Spleen (tissue), 11 donors: ENCODE measurements around the gene VGLL4. TPM values are rescaled to one million over a fixed set of nuclear protein-coding genes. Genes with fewer than 3 reads are reported as not detected.

ENCODE experiments used
- DNase-seq: peaks from one replicate; pipeline ENCODE4 v3.0.0-alpha.2; 2020
- H3K27ac ChIP-seq, 8 donors: fragments of 200-600 bp; sonication (generic) in 7 of 8; 1 replicate in 4 of 8; 2 replicates in 4 of 8; pipeline versions ENCODE4 v1.5.0 to v1.8.0; 2016 to 2021; ENCODE audit warnings: inconsistent platforms in 4 of 8, mild to moderate bottlenecking in 4 of 8, moderate library complexity in 1 of 8
- H3K27me3 ChIP-seq, 7 donors: fragments of 200-600 bp; sonication (generic) in 6 of 7; replicated peaks in 1 of 7; 1 replicate in 4 of 7; 2 replicates in 3 of 7; pipeline versions ENCODE4 v1.5.0 to v1.8.0; 2016 to 2021; ENCODE audit warnings: inconsistent platforms in 3 of 7, mild to moderate bottlenecking in 1 of 7
- H3K36me3 ChIP-seq, 6 donors: fragments of 200-600 bp; sonication (generic) in 5 of 6; 1 replicate in 4 of 6; 2 replicates in 2 of 6; pipeline versions ENCODE4 v1.5.0 to v1.8.0; 2016 to 2021; ENCODE audit warnings: inconsistent platforms in 2 of 6
- H3K4me1 ChIP-seq, 6 donors: fragments of 200-600 bp; sonication (generic) in 5 of 6; 1 replicate in 3 of 6; 2 replicates in 3 of 6; pipeline versions ENCODE4 v1.5.0 to v1.8.0; 2016 to 2021; ENCODE audit warnings: inconsistent platforms in 3 of 6
- H3K4me3 ChIP-seq, 8 donors: fragments of 200-600 bp; sonication (generic) in 7 of 8; 1 replicate in 4 of 8; 2 replicates in 4 of 8; pipeline versions ENCODE4 v1.5.0 to v1.8.0; 2016 to 2021; ENCODE audit warnings: inconsistent platforms in 4 of 8, mild to moderate bottlenecking in 4 of 8, moderate library complexity in 2 of 8
- H3K9me3 ChIP-seq, 8 donors: fragments of 200-600 bp; sonication (generic) in 7 of 8; 1 replicate in 4 of 8; 2 replicates in 4 of 8; pipeline versions ENCODE4 v1.5.0 to v1.8.0; 2016 to 2021; ENCODE audit warnings: inconsistent platforms in 4 of 8
- POLR2A ChIP-seq, 3 donors: fragments of 450-650 bp; IDR thresholded peaks; one replicate each; pipeline ENCODE4 v1.5.1; 2017; ENCODE audit warnings: antibody characterized with exemption in 3 of 3, mild to moderate bottlenecking in 1 of 3
- POLR2AphosphoS5 ChIP-seq, 3 donors: sonication (generic); formaldehyde crosslinking; IDR thresholded peaks; one replicate each; pipeline ENCODE4 v1.5.1; 2017; ENCODE audit warnings: antibody characterized with exemption in 3 of 3
- WGBS, 5 donors: extraction: QIAGEN DNeasy Blood & Tissue Kit in 3 of 5; methylation state at CpG; one replicate each; pipeline versions ENCODE4 v1.1.5 to v1.1.7; 2013 to 2018; 5-methylcytosine and 5-hydroxymethylcytosine counted together
- intact Hi-C: fragments of 100-400 bp; cut with DNase I; formaldehyde crosslinking; loops from one replicate; pipeline ENCODE4 v1.15.0; 2023; ENCODE audit warnings: low total_unique reads
- polyA plus RNA-seq, 3 donors: library from polyadenylated mRNA; stranded (reverse); fragments of 200-250 nt; gene quantifications; one replicate each; pipeline ENCODE4 v1.2.1, GENCODE V29; 2013
- total RNA-seq, 7 donors: library from RNA; depleted of rRNA in 3 of 7; stranded (reverse); fragments of >200 nt in 3 of 7; fragmentation: NEBNext Ultra II Directional in 4 of 7; extraction: Animal tissue kit (Norgen Biotek cat#: 25700) in 4 of 7; gene quantifications; one replicate each; pipeline versions ENCODE4 v1.1.0 to v1.2.1, GENCODE V29; 2016 to 2021
- TF ChIP-seq, protein P1 (sequence below), 11 experiments: fragments of 200-600 bp in 7 of 11; fragments of 450-650 bp in 4 of 11; sonication (generic) in 4 of 11; IDR thresholded peaks in 8 of 11; conservative IDR thresholded peaks in 3 of 11; 1 replicate in 7 of 11; 2 replicates in 4 of 11; pipeline versions ENCODE4 v1.4.0 to v1.8.0; 2016 to 2021; ENCODE audit warnings: antibody characterized with exemption in 11 of 11, inconsistent platforms in 4 of 11, mild to moderate bottlenecking in 1 of 11
- donor health status: healthy with polysubstance abuse.
- donor health status: DM: no; HTN: no; CAD: no; lungs with moderate emphysema.
- donor health status: DM: no; HTN: no; CAD: no.
- donor health status: Bipolar disorder and iron deficiency.
- donor health status: healthy.
- donor health status: DM: no; HTN: no; CAD: no.
- donor health status: DM: yes; HTN: yes; CAD: no.

Gene VGLL4
- total and polyA plus RNA-seq, 10 donors, result 13.5 to 80.2 (median 50.8) TPM

DNA sequence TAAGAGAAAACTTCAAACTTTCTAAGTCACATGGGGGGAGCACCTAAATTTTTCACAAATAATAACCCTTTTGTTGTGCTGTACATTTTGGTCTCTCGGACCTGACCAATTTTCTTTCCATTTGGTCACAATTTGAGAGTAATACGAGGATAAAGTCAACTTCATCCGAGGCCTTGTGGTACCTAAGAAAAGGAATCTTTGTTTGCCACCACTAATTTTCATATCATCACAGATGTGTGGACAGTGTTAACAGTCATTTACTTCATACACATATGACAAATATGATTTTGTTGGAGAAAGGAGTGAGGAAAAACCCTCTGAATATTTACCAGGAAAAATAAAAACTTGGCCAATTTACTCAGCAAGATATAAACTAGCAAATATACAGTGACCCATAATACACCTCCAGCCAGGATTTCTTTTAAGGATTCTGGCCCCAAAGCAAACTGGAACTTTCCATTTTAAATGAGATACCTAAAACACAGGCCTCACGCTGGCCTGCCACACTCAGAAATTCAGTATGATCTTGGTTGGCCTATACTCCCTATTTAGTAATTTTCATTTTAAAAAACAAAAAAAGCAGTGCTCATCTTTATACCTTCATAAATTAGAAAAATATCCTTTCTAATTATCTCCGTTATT is 40.7 kb downstream of the VGLL4 start:
- 75 to 87% (median 78%) methylated on average over 5 of the region's 5 CpGs for WGBS, 5 donors
- intact Hi-C loops, result no loop called here
- Histone ChIP-seq H3K36me3 (peaks cover 0 to 44% (median 15%) of the 10 kb centered on the region in 6 donors), H3K27ac (peak overlapping the region in 7 of 8 donors; percentile 8 to 69 (median 63)), H3K4me3 (no peak overlapping the region), H3K9me3 (no peaks in the 10 kb centered on the region), H3K27me3 (no peaks in the 10 kb centered on the region), H3K4me1 (peaks cover 11 to 83% (median 35%) of the 10 kb centered on the region in 6 donors)
- no peak for TF ChIP-seq POLR2AphosphoS5 (IDR thresholded peaks at IDR 0.05)
- TF ChIP-seq, protein P1, sequence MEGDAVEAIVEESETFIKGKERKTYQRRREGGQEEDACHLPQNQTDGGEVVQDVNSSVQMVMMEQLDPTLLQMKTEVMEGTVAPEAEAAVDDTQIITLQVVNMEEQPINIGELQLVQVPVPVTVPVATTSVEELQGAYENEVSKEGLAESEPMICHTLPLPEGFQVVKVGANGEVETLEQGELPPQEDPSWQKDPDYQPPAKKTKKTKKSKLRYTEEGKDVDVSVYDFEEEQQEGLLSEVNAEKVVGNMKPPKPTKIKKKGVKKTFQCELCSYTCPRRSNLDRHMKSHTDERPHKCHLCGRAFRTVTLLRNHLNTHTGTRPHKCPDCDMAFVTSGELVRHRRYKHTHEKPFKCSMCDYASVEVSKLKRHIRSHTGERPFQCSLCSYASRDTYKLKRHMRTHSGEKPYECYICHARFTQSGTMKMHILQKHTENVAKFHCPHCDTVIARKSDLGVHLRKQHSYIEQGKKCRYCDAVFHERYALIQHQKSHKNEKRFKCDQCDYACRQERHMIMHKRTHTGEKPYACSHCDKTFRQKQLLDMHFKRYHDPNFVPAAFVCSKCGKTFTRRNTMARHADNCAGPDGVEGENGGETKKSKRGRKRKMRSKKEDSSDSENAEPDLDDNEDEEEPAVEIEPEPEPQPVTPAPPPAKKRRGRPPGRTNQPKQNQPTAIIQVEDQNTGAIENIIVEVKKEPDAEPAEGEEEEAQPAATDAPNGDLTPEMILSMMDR (IDR thresholded peaks at IDR 0.05 in 8 of 11, conservative IDR thresholded peaks at IDR 0.05 in 3 of 11), result no peak
- no peak for TF ChIP-seq POLR2A (IDR thresholded peaks at IDR 0.05)
- DNase-seq, result no peak

DNA sequence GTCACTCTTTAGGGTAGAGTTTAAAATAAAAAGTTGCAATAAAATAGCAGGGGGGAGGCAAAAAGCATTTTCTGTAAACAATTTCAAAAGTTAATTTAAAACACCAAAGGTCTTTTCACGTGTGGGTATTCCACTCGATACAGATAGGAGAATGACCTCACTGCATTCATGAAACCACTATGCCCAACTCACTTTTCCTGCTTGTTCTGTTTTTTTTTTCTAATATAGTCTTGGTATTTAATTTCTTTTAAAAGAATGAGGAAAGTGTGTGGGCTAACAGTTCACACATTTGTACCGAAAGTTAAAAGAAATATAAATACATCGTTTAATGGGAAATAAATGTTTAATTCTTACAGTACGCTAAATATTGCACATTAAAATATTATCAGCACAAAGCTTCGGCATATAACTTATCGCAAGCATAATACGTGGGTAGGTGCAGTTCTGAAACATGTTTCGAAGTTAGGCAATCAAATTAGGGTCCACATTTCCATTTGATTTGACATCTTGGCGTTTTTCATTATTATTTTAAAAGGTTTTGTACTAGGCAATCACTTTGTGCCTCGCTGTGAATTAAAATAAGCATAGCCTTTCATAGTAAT is 41.4 kb downstream of the VGLL4 start:
- 74 to 78% (median 75%) methylated on average over 11 of the region's 11 CpGs for whole genome bisulfite sequencing, 5 donors
- Histone ChIP-seq H3K4me1 (peaks cover 6 to 79% (median 32%) of the 10 kb centered on the region in 6 donors), H3K27ac (peak overlapping the region in 6 of 8 donors; percentile 25 to 69 (median 65)), H3K27me3 (no peaks in the 10 kb centered on the region), H3K9me3 (no peaks in the 10 kb centered on the region), H3K36me3 (peaks cover 0 to 44% (median 15%) of the 10 kb centered on the region in 6 donors), H3K4me3 (no peak overlapping the region)
- DNase-seq, result no peak
- no peak for TF ChIP-seq POLR2A (IDR thresholded peaks at IDR 0.05)
- TF ChIP-seq, protein P1 (IDR thresholded peaks at IDR 0.05 in 8 of 11, conservative IDR thresholded peaks at IDR 0.05 in 3 of 11), result no peak
- TF ChIP-seq POLR2AphosphoS5 (IDR thresholded peaks at IDR 0.05), result no peak
- intact Hi-C loops, result no loop called here

DNA sequence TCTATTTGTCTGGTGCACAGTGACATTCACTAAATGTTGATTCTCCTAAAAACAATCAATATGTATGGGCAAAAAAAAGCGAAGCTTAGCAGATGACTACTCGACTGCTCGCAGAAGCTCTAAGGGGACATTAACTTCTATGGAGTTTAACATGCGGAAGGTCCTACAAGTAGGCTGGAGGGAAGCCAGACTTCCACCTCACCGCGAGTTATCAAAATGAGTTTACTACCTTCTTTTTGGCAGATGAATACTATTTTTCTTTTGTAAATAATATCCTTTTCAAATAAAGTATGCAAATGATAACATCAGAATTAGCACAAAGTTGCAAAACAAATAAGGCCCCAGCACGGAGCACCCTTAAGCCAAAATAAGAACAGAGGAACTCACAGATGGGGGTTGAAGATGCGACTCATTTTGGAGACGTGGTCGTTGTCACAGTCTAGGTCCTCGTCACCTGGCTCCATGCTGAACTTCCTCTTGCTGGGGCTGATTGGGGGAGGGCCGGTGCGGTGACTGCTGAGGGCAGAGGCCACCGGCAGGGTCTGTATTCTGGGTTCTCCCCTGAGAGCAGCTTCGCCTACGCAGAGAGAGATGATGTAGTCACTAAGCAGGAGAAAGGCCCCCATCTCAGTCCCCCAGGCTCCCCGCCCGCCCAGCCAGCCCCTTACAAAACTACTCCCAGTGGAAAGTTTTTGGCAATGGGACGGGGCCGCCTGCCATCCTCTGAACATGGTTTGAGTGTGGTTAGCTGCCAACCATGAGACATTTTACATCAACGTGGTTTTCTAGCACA is 42.1 kb downstream of the VGLL4 start:
- no peaks in the 10 kb centered on the region for H3K9me3 ChIP-seq
- no peaks in the 10 kb centered on the region for H3K27me3 ChIP-seq
- peaks cover 0 to 43% (median 15%) of the 10 kb centered on the region in 6 donors for H3K36me3 ChIP-seq
- peaks cover 6 to 73% (median 32%) of the 10 kb centered on the region in 6 donors for H3K4me1 ChIP-seq
- peak overlapping the region in 7 of 8 donors; percentile 9 to 69 (median 63) for H3K27ac ChIP-seq
- peak; percentile 80 for DNase-seq
- WGBS, 5 donors, result 42 to 63% (median 56%) methylated on average over 20 to 21 of the region's 21 CpGs
- TF ChIP-seq POLR2A (IDR thresholded peaks at IDR 0.05), result no peak
- TF ChIP-seq POLR2AphosphoS5 (IDR thresholded peaks at IDR 0.05), result peak in 2 of 3 donors; percentile 10 to 60
- intact Hi-C loops, result no loop called here
- H3K4me3 ChIP-seq, result no peak overlapping the region

DNA sequence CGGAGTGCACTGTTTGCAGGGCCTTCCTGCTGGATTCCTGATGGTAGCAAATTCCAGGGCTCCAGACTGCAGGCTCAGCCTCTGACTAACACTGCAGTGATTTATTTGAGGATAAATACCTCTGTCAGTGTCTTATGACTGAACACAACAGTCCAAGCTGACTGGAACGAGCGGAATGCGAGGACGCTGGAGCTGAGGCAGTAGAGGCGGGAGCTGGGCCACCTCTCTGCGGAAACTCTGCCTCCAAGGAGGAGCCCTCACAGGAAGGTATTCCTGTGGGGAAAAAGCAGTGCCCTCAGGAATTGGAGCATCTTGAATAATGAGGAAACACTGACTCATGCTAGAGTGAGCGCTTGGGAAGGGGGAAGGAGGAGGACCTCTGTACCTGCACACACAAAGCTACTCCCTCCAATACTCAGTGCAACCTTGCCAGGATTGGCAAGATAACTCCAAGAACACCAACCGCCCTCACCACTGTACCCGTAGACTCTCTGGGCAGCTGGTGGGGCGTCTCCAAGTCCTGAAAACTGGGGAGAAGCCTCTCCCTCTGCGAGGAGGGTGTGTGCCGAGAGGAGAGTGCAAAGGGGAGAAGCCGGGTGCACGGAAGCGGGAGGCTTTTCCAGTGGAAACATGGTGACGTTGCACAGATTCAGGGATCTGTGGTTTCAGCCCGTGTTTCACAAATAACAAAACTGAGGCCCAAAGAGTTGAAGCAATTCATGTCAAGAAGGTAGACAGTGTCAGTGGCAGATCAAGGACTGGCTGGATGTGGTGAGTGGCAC is 43.0 kb downstream of the VGLL4 start:
- intact Hi-C loops, result no loop called here
- Histone ChIP-seq H3K4me3 (no peak overlapping the region), H3K27me3 (no peaks in the 10 kb centered on the region), H3K36me3 (peaks cover 0 to 38% (median 15%) of the 10 kb centered on the region in 6 donors), H3K27ac (peak overlapping the region in 6 of 8 donors; percentile 25 to 69 (median 65)), H3K4me1 (peaks cover 4 to 67% (median 31%) of the 10 kb centered on the region in 6 donors), H3K9me3 (no peaks in the 10 kb centered on the region)
- TF ChIP-seq POLR2AphosphoS5 (IDR thresholded peaks at IDR 0.05) (peak in 2 of 3 donors; percentile 42 to 59), POLR2A (IDR thresholded peaks at IDR 0.05) (no peak)
- TF ChIP-seq, protein P1 (IDR thresholded peaks at IDR 0.05 in 8 of 11, conservative IDR thresholded peaks at IDR 0.05 in 3 of 11), result no peak
- no peak for DNase-seq
- 67 to 81% (median 80%) methylated on average over 18 of the region's 18 CpGs for WGBS, 5 donors
